HCT116 (cell line): ENCODE data around the gene MT2A. TPM values are rescaled to one million over a fixed set of nuclear protein-coding genes. Genes with fewer than 3 reads are reported as not detected.

Source experiments
- ATAC-seq: fragments of 200-7000 bp; cut with Tn5 transposase; 2 replicates; pipeline ENCODE4 v1.9.1; 2020; ENCODE audit warnings: mild to moderate bottlenecking, moderate library complexity
- BruUV-seq: library from RNA; stranded (reverse); fragments of 400-500 nt; replicated peaks from 2 replicates; lab custom pipeline; 2021; lab: Mats Ljungman, UMichigan
- CTCF ChIA-PET: fragments of 300-600 bp; sonication (Branson Sonifier 250); formaldehyde crosslinking; loops from one replicate; lab custom pipeline; 2021; ENCODE audit warnings: antibody characterized with exemption; lab: Charles Lee
- POLR2A ChIA-PET: fragments of 300-600, 350-600 bp; sonication (Branson Sonifier 250); formaldehyde crosslinking; loops from one replicate; lab custom pipeline; 2021; ENCODE audit warnings: antibody characterized with exemption; lab: Charles Lee
- RAD21 ChIA-PET, 2 experiments: fragments of 300-600 bp; sonication (Branson Sonifier 250); formaldehyde crosslinking; loops; one replicate each; lab custom pipeline; 2023; ENCODE audit warnings: low total read pairs in 2 of 2; ENCODE audit not compliant: uncharacterized antibody in 2 of 2, unreplicated experiment in 2 of 2, low non-redundant PET in 1 of 2; lab: Charles Lee
- DNase-seq: peaks from one replicate; pipeline ENCODE4 v3.0.0-alpha.2; 2010; ENCODE audit warnings: low read depth, low spot score
- H2AFZ ChIP-seq: fragments of 200-600 bp; shearing (Covaris generic), sonication (generic); 2 replicates; pipeline ENCODE4 v1.6.1; 2017; ENCODE audit warnings: low read depth, mixed run types, mixed read lengths, antibody characterized with exemption, low read length; ENCODE audit not compliant: poor library complexity, severe bottlenecking
- H3K27ac ChIP-seq: 2 replicates; pipeline ENCODE4 v1.5.1; 2012; ENCODE audit warnings: low read depth, low read length
- H3K27me3 ChIP-seq: fragments of 200-600 bp; sonication (generic); 2 replicates; pipeline ENCODE4 v1.6.1; 2016; ENCODE audit warnings: mixed run types, low read length, mixed read lengths; ENCODE audit not compliant: insufficient read depth
- H3K36me3 ChIP-seq, 2 experiments: fragments of 200-500 bp in 1 of 2; fragments of 200-600 bp in 1 of 2; sonication (Bioruptor generic) in 1 of 2; sonication (generic) in 1 of 2; 2 replicates each; pipeline versions ENCODE4 v1.5.1 to v1.6.1; 2014 to 2016; ENCODE audit warnings: low read length in 2 of 2, inconsistent platforms in 1 of 2, mixed read lengths in 1 of 2, mixed run types in 1 of 2; ENCODE audit not compliant: insufficient read depth in 2 of 2, control insufficient read depth in 1 of 2
- H3K4me1 ChIP-seq, 2 experiments: fragments of 200-600 bp in 1 of 2; sonication (generic) in 1 of 2; 2 replicates each; pipeline versions ENCODE4 v1.5.1 to v1.6.1; 2012 to 2017; ENCODE audit warnings: low read length in 2 of 2, inconsistent platforms in 1 of 2, mild to moderate bottlenecking in 1 of 2, mixed read lengths in 1 of 2, mixed run types in 1 of 2, moderate library complexity in 1 of 2; ENCODE audit not compliant: insufficient read depth in 2 of 2, control insufficient read depth in 1 of 2
- H3K4me2 ChIP-seq: fragments of 200-600 bp; sonication (generic); 2 replicates; pipeline ENCODE4 v1.6.1; 2017; ENCODE audit warnings: mixed run types, low read length, mixed read lengths
- H3K4me3 ChIP-seq, 2 experiments: fragments of 200-600 bp in 1 of 2; sonication (generic) in 1 of 2; replicated peaks in 1 of 2; 2 replicates each; pipeline ENCODE4 v1.5.1; 2011 to 2016; ENCODE audit warnings: low read length in 2 of 2, control low read depth in 1 of 2, low read depth in 1 of 2, mild to moderate bottlenecking in 1 of 2, mixed read lengths in 1 of 2, mixed run types in 1 of 2
- H3K79me2 ChIP-seq: fragments of 200-600 bp; sonication (generic); 2 replicates; pipeline ENCODE4 v1.6.1; 2017; ENCODE audit warnings: mild to moderate bottlenecking, mixed run types, low read length, moderate library complexity, mixed read lengths; ENCODE audit not compliant: insufficient read depth
- H3K9ac ChIP-seq: fragments of 200-600 bp; sonication (generic); 2 replicates; pipeline ENCODE4 v1.6.1; 2016; ENCODE audit warnings: low read length, mixed read lengths
- H3K9me2 ChIP-seq: fragments of 200-600 bp; sonication (generic), shearing (Covaris generic); 2 replicates; pipeline ENCODE4 v1.6.1; 2017; ENCODE audit warnings: mixed run types, mild to moderate bottlenecking, moderate library complexity; ENCODE audit not compliant: insufficient read depth
- H3K9me3 ChIP-seq, 2 experiments: fragments of 200-500 bp in 1 of 2; fragments of 200-600 bp in 1 of 2; sonication (Bioruptor generic) in 1 of 2; sonication (generic) in 1 of 2; 2 replicates each; pipeline ENCODE4 v1.6.1; 2014 to 2017; ENCODE audit warnings: low read length in 2 of 2, mixed read lengths in 2 of 2, inconsistent platforms in 1 of 2, low read depth in 1 of 2, mild to moderate bottlenecking in 1 of 2, mixed run types in 1 of 2, moderate library complexity in 1 of 2; ENCODE audit not compliant: control insufficient read depth in 1 of 2, insufficient read depth in 1 of 2
- H4K20me1 ChIP-seq: fragments of 200-600 bp; sonication (generic), shearing (Covaris generic); 2 replicates; pipeline ENCODE4 v1.6.1; 2017; ENCODE audit warnings: mixed run types, mild to moderate bottlenecking, moderate library complexity; ENCODE audit not compliant: insufficient read depth
- CBX3 ChIP-seq: IDR thresholded peaks from 2 replicates; pipeline ENCODE4 v1.6.1; 2012; ENCODE audit warnings: low read depth
- CEBPB ChIP-seq: IDR thresholded peaks from 2 replicates; pipeline ENCODE4 v1.6.1; 2012; ENCODE audit warnings: low read depth
- EZH2phosphoT487 ChIP-seq: fragments of 200-600 bp; IDR thresholded peaks from 2 replicates; pipeline ENCODE4 v1.6.1; 2018; ENCODE audit warnings: antibody characterized with exemption, borderline replicate concordance
- FOSL1 ChIP-seq: IDR thresholded peaks from 2 replicates; pipeline ENCODE4 v1.6.1; 2012; ENCODE audit warnings: low read depth
- POLR2AphosphoS5 ChIP-seq: IDR thresholded peaks from 2 replicates; pipeline ENCODE4 v1.6.1; 2011; ENCODE audit warnings: mild to moderate bottlenecking, low read depth, low read length, moderate library complexity
- SRF ChIP-seq: IDR thresholded peaks from 2 replicates; pipeline ENCODE4 v1.6.1; 2012; ENCODE audit warnings: low read depth
- TCF7L2 ChIP-seq: IDR thresholded peaks from 2 replicates; pipeline ENCODE4 v1.7.0; 2011; ENCODE audit warnings: borderline replicate concordance, inconsistent platforms; ENCODE audit not compliant: insufficient read depth, insufficient read length; ENCODE audit errors: extremely low read depth
- ZNF274 ChIP-seq: fragments of 200-500 bp; sonication (Bioruptor generic); IDR thresholded peaks from 2 replicates; pipeline ENCODE4 v1.6.1; 2014; ENCODE audit warnings: mild to moderate bottlenecking, low read depth, low read length, inconsistent platforms
- intact Hi-C: fragments of 100-400 bp; cut with micrococcal nuclease; formaldehyde crosslinking; loops from 2 replicates; pipeline ENCODE4 v1.10.0; 2022
- total RNA-seq: library from RNA; stranded (reverse); gene quantifications from one replicate; pipeline ENCODE4 v1.2.1, GENCODE V29; 2021; ENCODE audit not compliant: unreplicated experiment

MT2A gene
- total RNA-seq, 1 experiment from 2014 or later: 710 TPM

DNA sequence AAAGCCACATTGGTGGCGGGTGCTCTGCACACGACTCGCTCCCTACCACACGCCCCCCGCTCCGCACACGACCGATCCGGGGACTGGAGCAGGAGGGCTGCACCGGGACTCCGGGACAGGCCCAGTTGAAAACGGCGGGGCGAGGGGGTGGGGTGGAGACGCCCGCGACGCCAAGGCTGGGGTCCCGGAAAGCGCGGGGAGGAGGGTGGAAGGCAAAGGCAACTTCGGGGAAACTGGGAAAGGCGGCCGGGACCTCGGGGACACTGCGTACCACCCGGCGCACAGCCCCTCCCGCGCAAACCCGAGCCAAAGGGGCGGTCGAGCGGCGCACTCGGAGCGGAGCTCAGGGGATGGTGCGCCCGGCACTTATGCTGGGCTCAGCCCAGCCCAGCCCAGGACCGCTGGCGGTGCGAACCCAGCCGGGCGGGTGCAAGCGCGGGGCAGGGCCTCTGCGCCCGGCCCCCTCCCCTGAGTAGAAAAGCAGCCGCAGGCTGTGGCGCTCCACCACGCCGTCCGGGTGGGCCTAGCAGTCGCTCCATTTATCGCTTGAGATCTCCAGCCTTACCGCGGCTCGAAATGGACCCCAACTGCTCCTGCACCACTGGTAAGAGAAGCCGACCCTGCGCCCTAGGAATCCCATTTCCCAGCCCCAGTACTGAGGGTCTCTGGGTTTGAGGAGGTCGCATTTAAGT, 23.9 kb downstream of the MT2A start, which contains the start of gene MT1M:
TSS of gene MT1M (plus strand) at position 504 of the 692 bp plus-strand sequence. CDS start at position 577, 73 bp downstream.
- Histone ChIP-seq H3K27ac (no peak within 1 kb of the TSS), H3K9ac (no peak within 1 kb of the TSS), H3K4me1 (peaks cover 3 to 24% of the 10 kb centered on the region in 2 experiments; a peak in 3 of 4 replicates), H3K36me3 (no peaks in the 10 kb centered on the region), H2AFZ (no peak within 1 kb of the TSS), H3K9me3 (no peaks in the 10 kb centered on the region), H3K4me3 (no peak within 1 kb of the TSS), H3K27me3 (no peaks in the 10 kb centered on the region), H3K79me2 (no peaks in the 10 kb centered on the region), H3K4me2 (no peak within 1 kb of the TSS)
- DNase-seq: no peak
- RAD21 ChIA-PET: no interaction called here
- CTCF ChIA-PET: no interaction called here
- intact Hi-C loops: no loop called here
- POLR2A ChIA-PET: no interaction called here
- no TSS peak for BruUV-seq
- no peak for TF ChIP-seq POLR2AphosphoS5
- TF ChIP-seq, all 23 proteins: peak for 0
- Histone ChIP-seq H3K9me2 (no peaks in the 10 kb centered on the region), H4K20me1 (no peaks in the 10 kb centered on the region)
- no peak for ATAC-seq

- H3K4me2 ChIP-seq: no peak overlapping the region
These were observed 24.5 kb downstream of the MT2A start for GRCh38 chr16:56632848-56633365.

More at GRCh38 chr16:56632848-56633365, 24.5 kb downstream of the MT2A start:
- H3K4me1 ChIP-seq: peaks cover 3 to 19% of the 10 kb centered on the region in 2 experiments; a peak in 3 of 4 replicates
- H3K9me3 ChIP-seq: no peaks in the 10 kb centered on the region
- TF ChIP-seq TCF7L2 (no peak), SRF (no peak), FOSL1 (no peak), ZNF274 (no peak), EZH2phosphoT487 (no peak), CEBPB (no peak), CBX3 (no peak)
- H3K36me3 ChIP-seq: no peaks in the 10 kb centered on the region
- DNase-seq: no peak
- H3K27ac ChIP-seq: no peak overlapping the region
- H3K27me3 ChIP-seq: no peaks in the 10 kb centered on the region
- CTCF ChIA-PET: no interaction called here
- no peaks in the 10 kb centered on the region for H3K9me2 ChIP-seq
- no peaks in the 10 kb centered on the region for H4K20me1 ChIP-seq
- ATAC-seq: no peak
- BruUV-seq: no TSS peak
- H3K9ac ChIP-seq: no peak overlapping the region
- POLR2A ChIA-PET: interaction anchor here (1.0 kb wide), 1 partner anchor 7 kb away, joined by 3 read pairs; the partner anchor contains the start of gene MT1E
- RAD21 ChIA-PET: no interaction called here
- H3K79me2 ChIP-seq: no peaks in the 10 kb centered on the region
- intact Hi-C loops: no loop called here
- no peak overlapping the region for H3K4me3 ChIP-seq
- H2AFZ ChIP-seq: no peak overlapping the region
